Left renal pelvis (tissue), 4 donors: ENCODE data around the gene UMODL1. TPM values are rescaled to one million over a fixed set of nuclear protein-coding genes. Genes with fewer than 3 reads are reported as not detected.
"Not testable (repeated sequence)": the region's sequence is repeated elsewhere in the genome, so short reads cannot be mapped to it uniquely, and the experiment has no call there.

Experiments
- DNase-seq, 4 donors: peaks; one replicate each; pipeline ENCODE4 v3.0.0-alpha.2; 2013; ENCODE audit warnings: low read depth in 4 of 4, low spot score in 3 of 4
- polyA plus RNA-seq, 4 donors: library from polyadenylated mRNA; unstranded; fragments of 120-200 nt; gene quantifications; one replicate each; pipeline ENCODE4 v1.2.1, GENCODE V29; 2013; ENCODE audit not compliant: insufficient read length in 4 of 4

Gene UMODL1
- polyA plus RNA-seq, 4 donors: 0.06 to 0.09 (median 0.08) TPM; not detected in 1

GRCh38 chr21:42109873-42110525, 38.9 kb downstream of the UMODL1 start:
- DNase-seq: no peak

GRCh38 chr21:42110691-42111469, 39.8 kb downstream of the UMODL1 start:
- DNase-seq: no peak

- no peak for DNase-seq
Observed at GRCh38 chr21:42111470-42111743, 40.3 kb downstream of the UMODL1 start.

- no peak for DNase-seq
Observed at GRCh38 chr21:42111811-42112210, 40.7 kb downstream of the UMODL1 start.

- no peak for DNase-seq
Observed at GRCh38 chr21:42112238-42112637, 41.1 kb downstream of the UMODL1 start.

- DNase-seq: no peak
Observed at GRCh38 chr21:42112857-42113256, 41.7 kb downstream of the UMODL1 start.

GRCh38 chr21:42113926-42114409, 42.9 kb downstream of the UMODL1 start:
- DNase-seq: no peak

- DNase-seq: no peak
Observed at GRCh38 chr21:42114646-42115045, 43.5 kb downstream of the UMODL1 start.

GRCh38 chr21:42115136-42115683, 44.1 kb downstream of the UMODL1 start:
- DNase-seq: no peak

- DNase-seq: not testable (repeated sequence)
Observed at GRCh38 chr21:42116551-42116950, 45.4 kb downstream of the UMODL1 start.

- peak; percentile 51 to 66 (median 54) for DNase-seq
Observed at GRCh38 chr21:42117229-42117966, 46.3 kb downstream of the UMODL1 start.

GRCh38 chr21:42117967-42118780, 47.1 kb downstream of the UMODL1 start:
- DNase-seq: no peak

- no peak for DNase-seq
Observed at GRCh38 chr21:42118901-42119300, 47.8 kb downstream of the UMODL1 start.

- DNase-seq: no peak
Observed at GRCh38 chr21:42120101-42120902, 49.2 kb downstream of the UMODL1 start.

GRCh38 chr21:42120903-42121535, 49.9 kb downstream of the UMODL1 start:
- DNase-seq: no peak

- no peak for DNase-seq
Observed at GRCh38 chr21:42121794-42122193, 50.7 kb downstream of the UMODL1 start.

GRCh38 chr21:42122398-42122797, 51.3 kb downstream of the UMODL1 start:
- DNase-seq: no peak

- no peak for DNase-seq
Observed at GRCh38 chr21:42122808-42123207, 51.7 kb downstream of the UMODL1 start.
